HepG2 (cell line): ENCODE measurements around the gene BSG. TPM values are rescaled to one million over a fixed set of nuclear protein-coding genes. Genes with fewer than 3 reads are reported as not detected.

ENCODE experiments used
- CEBPB ChIP-seq: IDR thresholded peaks from 2 replicates; pipeline ENCODE4 v1.6.1; 2011; ENCODE audit warnings: low read depth, low read length, improper control_type of control experiment, borderline replicate concordance
- FOXA3 ChIP-seq: IDR thresholded peaks from 2 replicates; pipeline ENCODE4 v1.6.1; 2016; ENCODE audit warnings: missing genetic modification reagents, missing compliant biosample characterization
- JUN ChIP-seq: sonication (generic); formaldehyde crosslinking; IDR thresholded peaks from 2 replicates; pipeline ENCODE4 v1.4.0; 2020; ENCODE audit warnings: mild to moderate bottlenecking, missing genetic modification reagents
- MED13 ChIP-seq: sonication (generic); formaldehyde crosslinking; IDR thresholded peaks from 2 replicates; pipeline ENCODE4 v1.5.0; 2020; ENCODE audit warnings: missing genetic modification reagents
- MEIS2 ChIP-seq: sonication (generic); formaldehyde crosslinking; IDR thresholded peaks from 2 replicates; pipeline ENCODE4 v1.9.0; 2021; ENCODE audit warnings: mild to moderate bottlenecking, missing genetic modification reagents
- RFX1 ChIP-seq: fragments of 450-650 bp; IDR thresholded peaks from 2 replicates; pipeline ENCODE4 v1.6.1; 2017
- ZNF136 ChIP-seq: sonication (generic); formaldehyde crosslinking; IDR thresholded peaks from 2 replicates; pipeline ENCODE4 v1.8.1; 2022; ENCODE audit warnings: low read depth, mild to moderate bottlenecking, moderate library complexity, missing genetic modification reagents
- ZNF253 ChIP-seq: sonication (generic); formaldehyde crosslinking; IDR thresholded peaks from 2 replicates; pipeline ENCODE4 v1.8.0; 2022; ENCODE audit warnings: mild to moderate bottlenecking, missing genetic modification reagents, borderline replicate concordance
- ZNF367 ChIP-seq: sonication (generic); formaldehyde crosslinking; IDR thresholded peaks from 2 replicates; pipeline ENCODE4 v1.4.0; 2020; ENCODE audit warnings: missing genetic modification reagents, borderline replicate concordance
- ZNF407 ChIP-seq: sonication (generic); formaldehyde crosslinking; IDR thresholded peaks from one replicate; pipeline ENCODE4 v1.5.1; 2020; ENCODE audit warnings: mild to moderate bottlenecking, missing genetic modification reagents; ENCODE audit errors: not compliant biosample characterization
- ZNF468 ChIP-seq: sonication (generic); formaldehyde crosslinking; IDR thresholded peaks from 2 replicates; pipeline ENCODE4 v1.8.0; 2022; ENCODE audit warnings: mild to moderate bottlenecking, moderate library complexity, missing genetic modification reagents
- ZNF737 ChIP-seq: sonication (generic); formaldehyde crosslinking; IDR thresholded peaks from 2 replicates; pipeline ENCODE4 v1.5.0; 2020; ENCODE audit warnings: missing genetic modification reagents, mild to moderate bottlenecking, borderline replicate concordance
- polyA plus RNA-seq, 8 experiments: library from polyadenylated mRNA; depleted of rRNA in 3 of 8; stranded (reverse) in 7 of 8; unstranded in 1 of 8; fragments of >200 nt; fragmentation: Illumina TruSeq in 4 of 8; extraction: Trizol in 4 of 8; gene quantifications; 2 replicates each; pipeline versions ENCODE4 v1.2.1 to v1.2.3, GENCODE V29; 2011 to 2016; ENCODE audit warnings: low read depth in 4 of 8, missing spikeins in 1 of 8, mixed read lengths in 1 of 8; ENCODE audit not compliant: insufficient read depth in 1 of 8
- total RNA-seq, 5 experiments: library from RNA; depleted of rRNA; stranded (reverse); fragments of >200 nt; fragmentation: Illumina TruSeq; extraction: Trizol; gene quantifications; 2 replicates each; pipeline ENCODE4 v1.2.3, GENCODE V29; 2016; ENCODE audit warnings: low read depth in 1 of 5
- TF ChIP-seq, protein P1 (sequence below): IDR thresholded peaks from 2 replicates; pipeline ENCODE4 v1.6.1; 2016
- TF ChIP-seq, protein P2 (sequence below): sonication (generic); formaldehyde crosslinking; IDR thresholded peaks from 2 replicates; pipeline ENCODE4 v1.4.0; 2020; ENCODE audit warnings: low read depth, mild to moderate bottlenecking, missing genetic modification reagents
- TF ChIP-seq, protein P3 (sequence below): sonication (generic); formaldehyde crosslinking; conservative IDR thresholded peaks from 2 replicates; pipeline ENCODE4 v1.8.1; 2023; ENCODE audit warnings: missing genetic modification reagents

The BSG gene
- total and polyA plus RNA-seq, 2 of the 13 experiments (the other 11 are each of a cell fraction or from before 2014, with no cell fraction given): 309 to 754 TPM

- TF ChIP-seq, protein P1, sequence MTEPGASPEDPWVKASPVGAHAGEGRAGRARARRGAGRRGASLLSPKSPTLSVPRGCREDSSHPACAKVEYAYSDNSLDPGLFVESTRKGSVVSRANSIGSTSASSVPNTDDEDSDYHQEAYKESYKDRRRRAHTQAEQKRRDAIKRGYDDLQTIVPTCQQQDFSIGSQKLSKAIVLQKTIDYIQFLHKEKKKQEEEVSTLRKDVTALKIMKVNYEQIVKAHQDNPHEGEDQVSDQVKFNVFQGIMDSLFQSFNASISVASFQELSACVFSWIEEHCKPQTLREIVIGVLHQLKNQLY (CRISPR knock-in tag): no peak
- TF ChIP-seq ZNF737 (CRISPR knock-in tag) (no peak), JUN (CRISPR knock-in tag) (no peak), MED13 (CRISPR knock-in tag) (no peak), MEIS2 (peak; percentile 47; the same call in 1 of the 2 replicates), ZNF367 (CRISPR knock-in tag) (no peak), FOXA3 (CRISPR knock-in tag) (0 out of 2 replicates have a peak, but pooled peaks have one; percentile 25), CEBPB (no peak), ZNF253 (CRISPR knock-in tag) (no peak), ZNF468 (CRISPR knock-in tag) (no peak), ZNF407 (no peak), ZNF136 (CRISPR knock-in tag) (no peak), RFX1 (no peak)
- TF ChIP-seq, protein P2, sequence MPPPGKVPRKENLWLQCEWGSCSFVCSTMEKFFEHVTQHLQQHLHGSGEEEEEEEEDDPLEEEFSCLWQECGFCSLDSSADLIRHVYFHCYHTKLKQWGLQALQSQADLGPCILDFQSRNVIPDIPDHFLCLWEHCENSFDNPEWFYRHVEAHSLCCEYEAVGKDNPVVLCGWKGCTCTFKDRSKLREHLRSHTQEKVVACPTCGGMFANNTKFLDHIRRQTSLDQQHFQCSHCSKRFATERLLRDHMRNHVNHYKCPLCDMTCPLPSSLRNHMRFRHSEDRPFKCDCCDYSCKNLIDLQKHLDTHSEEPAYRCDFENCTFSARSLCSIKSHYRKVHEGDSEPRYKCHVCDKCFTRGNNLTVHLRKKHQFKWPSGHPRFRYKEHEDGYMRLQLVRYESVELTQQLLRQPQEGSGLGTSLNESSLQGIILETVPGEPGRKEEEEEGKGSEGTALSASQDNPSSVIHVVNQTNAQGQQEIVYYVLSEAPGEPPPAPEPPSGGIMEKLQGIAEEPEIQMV (CRISPR knock-in tag): no peak
- TF ChIP-seq, protein P3, sequence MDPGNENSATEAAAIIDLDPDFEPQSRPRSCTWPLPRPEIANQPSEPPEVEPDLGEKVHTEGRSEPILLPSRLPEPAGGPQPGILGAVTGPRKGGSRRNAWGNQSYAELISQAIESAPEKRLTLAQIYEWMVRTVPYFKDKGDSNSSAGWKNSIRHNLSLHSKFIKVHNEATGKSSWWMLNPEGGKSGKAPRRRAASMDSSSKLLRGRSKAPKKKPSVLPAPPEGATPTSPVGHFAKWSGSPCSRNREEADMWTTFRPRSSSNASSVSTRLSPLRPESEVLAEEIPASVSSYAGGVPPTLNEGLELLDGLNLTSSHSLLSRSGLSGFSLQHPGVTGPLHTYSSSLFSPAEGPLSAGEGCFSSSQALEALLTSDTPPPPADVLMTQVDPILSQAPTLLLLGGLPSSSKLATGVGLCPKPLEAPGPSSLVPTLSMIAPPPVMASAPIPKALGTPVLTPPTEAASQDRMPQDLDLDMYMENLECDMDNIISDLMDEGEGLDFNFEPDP (CRISPR knock-in tag): no peak
Measured at GRCh38 chr19:556611-557382, 15.6 kb upstream of the BSG start (continued).
